H1 (cell line): ENCODE measurements around the gene LRRC8D. TPM values are rescaled to one million over a fixed set of nuclear protein-coding genes. Genes with fewer than 3 reads are reported as not detected.

ENCODE experiments used
- CTCF ChIA-PET: fragments of 300-600 bp; sonication (Branson Sonifier 250); formaldehyde crosslinking; loops from one replicate; lab custom pipeline; 2021; ENCODE audit not compliant: partially characterized antibody; lab: Charles Lee
- POLR2A ChIA-PET: fragments of 300-600 bp; sonication (Branson Sonifier 250); formaldehyde crosslinking; loops from one replicate; lab custom pipeline; 2021; ENCODE audit warnings: inconsistent platforms; ENCODE audit not compliant: partially characterized antibody; lab: Charles Lee
- DNase-seq, 2 experiments: peaks; one replicate each; pipeline versions ENCODE4 v3.0.0 to v3.0.0-alpha.2; 2010 to 2022; ENCODE audit warnings: low spot score in 2 of 2, low read depth in 1 of 2, mixed read lengths in 1 of 2
- FAIRE-seq: peaks from 2 replicates; lab custom pipeline; 2011; peaks lifted over from hg19 to GRCh38; lab: Jason Lieb, UNC
- H2AFZ ChIP-seq: 2 replicates; pipeline ENCODE4 v1.8.1; 2012; ENCODE audit warnings: low read length, inconsistent platforms
- H2AK5ac ChIP-seq: 2 replicates; pipeline ENCODE4 v1.6.1; 2013; ENCODE audit warnings: low read depth, low read length
- H2BK120ac ChIP-seq: replicated peaks from 2 replicates; pipeline ENCODE3; 2013; ENCODE audit warnings: low read depth, low read length, inconsistent platforms
- H2BK12ac ChIP-seq: 2 replicates; pipeline ENCODE4 v1.6.1; 2013; ENCODE audit warnings: low read depth, low read length
- H2BK15ac ChIP-seq: 2 replicates; pipeline ENCODE4 v1.6.1; 2013; ENCODE audit warnings: low read length
- H2BK20ac ChIP-seq: 2 replicates; pipeline ENCODE4 v1.6.1; 2013; ENCODE audit warnings: low read length
- H2BK5ac ChIP-seq: 2 replicates; pipeline ENCODE4 v1.6.1; 2013; ENCODE audit warnings: low read depth, low read length
- H3K14ac ChIP-seq: 2 replicates; pipeline ENCODE4 v1.6.1; 2013; ENCODE audit warnings: inconsistent platforms; ENCODE audit not compliant: insufficient read length
- H3K18ac ChIP-seq: 2 replicates; pipeline ENCODE4 v1.6.1; 2013; ENCODE audit warnings: low read length; ENCODE audit errors: extremely low read depth
- H3K23ac ChIP-seq: 2 replicates; pipeline ENCODE4 v1.6.1; 2013; ENCODE audit warnings: inconsistent platforms; ENCODE audit not compliant: insufficient read length
- H3K23me2 ChIP-seq: 2 replicates; pipeline ENCODE4 v1.6.1; 2013; ENCODE audit warnings: low read depth, low read length
- H3K27ac ChIP-seq: 2 replicates; pipeline ENCODE4 v1.6.1; 2011; ENCODE audit warnings: low read depth, low read length, inconsistent platforms
- H3K27me3 ChIP-seq, 4 experiments: replicated peaks in 1 of 4; 1 replicate in 1 of 4; 2 replicates in 3 of 4; pipeline versions ENCODE4 v1.6.1 to v1.8.1; 2011 to 2013; ENCODE audit warnings: low read length in 3 of 4, mild to moderate bottlenecking in 3 of 4, inconsistent platforms in 2 of 4, mixed read lengths in 2 of 4, moderate library complexity in 1 of 4; ENCODE audit not compliant: control insufficient read depth in 3 of 4, insufficient read depth in 3 of 4; ENCODE audit errors: extremely low read depth in 1 of 4
- H3K36me3 ChIP-seq, 4 experiments: 2 replicates each; pipeline versions ENCODE4 v1.6.1 to v1.8.1; 2011 to 2013; ENCODE audit warnings: mild to moderate bottlenecking in 4 of 4, low read length in 3 of 4, moderate library complexity in 2 of 4, control low read depth in 1 of 4, inconsistent platforms in 1 of 4; ENCODE audit not compliant: insufficient read depth in 4 of 4, control insufficient read depth in 2 of 4
- H3K4ac ChIP-seq: replicated peaks from 2 replicates; pipeline ENCODE3; 2013; ENCODE audit warnings: low read length, low read depth, mixed read lengths, inconsistent platforms; ENCODE audit not compliant: insufficient read length
- H3K4me1 ChIP-seq, 4 experiments: replicated peaks in 1 of 4; 1 replicate in 1 of 4; 2 replicates in 3 of 4; pipeline versions ENCODE4 v1.6.1 to v1.8.1; 2011 to 2013; ENCODE audit warnings: low read length in 3 of 4, inconsistent platforms in 2 of 4, mixed read lengths in 1 of 4; ENCODE audit not compliant: insufficient read depth in 4 of 4, control insufficient read depth in 3 of 4
- H3K4me2 ChIP-seq, 2 experiments: 2 replicates each; pipeline versions ENCODE4 v1.6.1 to v1.8.1; 2011 to 2013; ENCODE audit warnings: low read depth in 2 of 2, low read length in 2 of 2, control low read depth in 1 of 2, inconsistent platforms in 1 of 2, mild to moderate bottlenecking in 1 of 2; ENCODE audit not compliant: insufficient read depth in 1 of 2
- H3K4me3 ChIP-seq, 4 experiments: fragments of 200-600, 300-600 bp in 1 of 4; sonication (generic), shearing (Covaris generic), sonication (Bioruptor Twin) in 1 of 4; 2 replicates each; pipeline versions ENCODE4 v1.5.1 to v1.8.1; 2011 to 2016; ENCODE audit warnings: low read length in 4 of 4, low read depth in 3 of 4, control low read depth in 2 of 4, inconsistent platforms in 2 of 4, mild to moderate bottlenecking in 2 of 4, mixed read lengths in 1 of 4, moderate library complexity in 1 of 4; ENCODE audit not compliant: insufficient read depth in 2 of 4; ENCODE audit errors: extremely low read depth in 1 of 4
- H3K56ac ChIP-seq: replicated peaks from 2 replicates; pipeline ENCODE3; 2013; ENCODE audit warnings: low read depth, mild to moderate bottlenecking, mixed read lengths, low read length, inconsistent platforms; ENCODE audit not compliant: insufficient read length
- H3K79me1 ChIP-seq: 2 replicates; pipeline ENCODE4 v1.6.1; 2013; ENCODE audit warnings: low read depth, low read length, control low read depth
- H3K79me2 ChIP-seq, 2 experiments: 2 replicates each; pipeline versions ENCODE4 v1.6.1 to v1.8.1; 2012 to 2013; ENCODE audit warnings: low read length in 2 of 2, mild to moderate bottlenecking in 2 of 2, inconsistent platforms in 1 of 2; ENCODE audit not compliant: insufficient read depth in 2 of 2, control insufficient read depth in 1 of 2
- H3K9ac ChIP-seq, 4 experiments: replicated peaks in 1 of 4; 1 replicate in 1 of 4; 2 replicates in 3 of 4; pipeline versions ENCODE4 v1.6.1 to v1.8.1; 2011 to 2013; ENCODE audit warnings: low read depth in 3 of 4, low read length in 3 of 4, control low read depth in 2 of 4, mild to moderate bottlenecking in 2 of 4, moderate library complexity in 2 of 4, inconsistent platforms in 1 of 4; ENCODE audit errors: extremely low read depth in 1 of 4
- H3K9me3 ChIP-seq, 2 experiments: 2 replicates each; pipeline versions ENCODE4 v1.6.1 to v1.8.1; 2012 to 2013; ENCODE audit warnings: mild to moderate bottlenecking in 2 of 2, moderate library complexity in 2 of 2, control low read depth in 1 of 2, inconsistent platforms in 1 of 2, low read depth in 1 of 2, low read length in 1 of 2, mixed read lengths in 1 of 2; ENCODE audit not compliant: insufficient read depth in 2 of 2
- H4K20me1 ChIP-seq, 2 experiments: replicated peaks in 1 of 2; 2 replicates each; pipeline versions ENCODE3 to v1.8.1; 2011 to 2013; ENCODE audit warnings: inconsistent platforms in 2 of 2, low read length in 2 of 2, mild to moderate bottlenecking in 1 of 2; ENCODE audit not compliant: insufficient read depth in 2 of 2, control insufficient read depth in 1 of 2
- H4K5ac ChIP-seq: 2 replicates; pipeline ENCODE4 v1.6.1; 2013; ENCODE audit warnings: low read length, low read depth, mixed read lengths, inconsistent platforms; ENCODE audit not compliant: insufficient read length
- H4K8ac ChIP-seq: 2 replicates; pipeline ENCODE4 v1.8.0; 2013; ENCODE audit warnings: mild to moderate bottlenecking, moderate library complexity, low read length, inconsistent platforms; ENCODE audit not compliant: insufficient read depth; ENCODE audit errors: extremely low read depth
- H4K91ac ChIP-seq: replicated peaks from 2 replicates; pipeline ENCODE3; 2013; ENCODE audit warnings: low read length, mixed read lengths, inconsistent platforms; ENCODE audit not compliant: insufficient read length
- CTBP2 ChIP-seq: IDR thresholded peaks from 2 replicates; pipeline ENCODE4 v1.7.0; 2011; ENCODE audit warnings: borderline replicate concordance, mild to moderate bottlenecking, moderate library complexity, mixed read lengths, low read length; ENCODE audit not compliant: insufficient read depth, insufficient read length
- GABPA ChIP-seq: IDR thresholded peaks from 2 replicates; pipeline ENCODE4 v1.6.1; 2011; ENCODE audit warnings: mild to moderate bottlenecking, low read length, moderate library complexity, borderline replicate concordance; ENCODE audit not compliant: insufficient read depth
- RAD21 ChIP-seq, 2 experiments: IDR thresholded peaks in 1 of 2; conservative IDR thresholded peaks in 1 of 2; 2 replicates each; pipeline ENCODE4 v1.6.1; 2011; ENCODE audit warnings: low read depth in 2 of 2, low read length in 2 of 2, improper control_type of control experiment in 1 of 2, inconsistent platforms in 1 of 2, mild to moderate bottlenecking in 1 of 2, moderate library complexity in 1 of 2
- WGBS, 2 experiments: shearing (Covaris generic) in 1 of 2; methylation state at CpG; one replicate each; pipeline versions ENCODE4 v1.1.6 to v1.1.7; 2013 to 2015; ENCODE audit warnings: low lambda C conversion rate in 2 of 2, mixed read lengths in 2 of 2, inconsistent platforms in 1 of 2, low coverage in 1 of 2, missing lambda C conversion rate in 1 of 2; ENCODE audit not compliant: insufficient replicate concordance in 2 of 2, insufficient coverage in 1 of 2, insufficient read length in 1 of 2; ENCODE audit errors: extremely low coverage in 1 of 2, missing lambda C conversion rate in 1 of 2; 5-methylcytosine and 5-hydroxymethylcytosine counted together
- polyA plus RNA-seq, 7 experiments: library from polyadenylated mRNA; depleted of rRNA in 3 of 7; stranded (reverse) in 5 of 7; unstranded in 2 of 7; fragments of >200 nt in 5 of 7; fragments of 200-250 nt in 2 of 7; gene quantifications; 1 replicate in 5 of 7; 2 replicates in 1 of 7; 4 replicates in 1 of 7; pipeline versions ENCODE4 v1.2.1 to v1.2.3, GENCODE V29; 2011 to 2013; ENCODE audit warnings: missing spikeins in 2 of 7, mixed read lengths in 2 of 7
- total RNA-seq: library from RNA; stranded (reverse); fragmentation: NEBNext Ultra II Directional; extraction: Animal tissue kit (Norgen Biotek cat#: 25700); gene quantifications from 2 replicates; pipeline ENCODE4 v1.2.1, GENCODE V29; 2021

The LRRC8D gene
- total and polyA plus RNA-seq, 2 of the 8 experiments (the other 6 are each of a cell fraction or from before 2014, with no cell fraction given), result 42.0 to 58.5 TPM

DNA sequence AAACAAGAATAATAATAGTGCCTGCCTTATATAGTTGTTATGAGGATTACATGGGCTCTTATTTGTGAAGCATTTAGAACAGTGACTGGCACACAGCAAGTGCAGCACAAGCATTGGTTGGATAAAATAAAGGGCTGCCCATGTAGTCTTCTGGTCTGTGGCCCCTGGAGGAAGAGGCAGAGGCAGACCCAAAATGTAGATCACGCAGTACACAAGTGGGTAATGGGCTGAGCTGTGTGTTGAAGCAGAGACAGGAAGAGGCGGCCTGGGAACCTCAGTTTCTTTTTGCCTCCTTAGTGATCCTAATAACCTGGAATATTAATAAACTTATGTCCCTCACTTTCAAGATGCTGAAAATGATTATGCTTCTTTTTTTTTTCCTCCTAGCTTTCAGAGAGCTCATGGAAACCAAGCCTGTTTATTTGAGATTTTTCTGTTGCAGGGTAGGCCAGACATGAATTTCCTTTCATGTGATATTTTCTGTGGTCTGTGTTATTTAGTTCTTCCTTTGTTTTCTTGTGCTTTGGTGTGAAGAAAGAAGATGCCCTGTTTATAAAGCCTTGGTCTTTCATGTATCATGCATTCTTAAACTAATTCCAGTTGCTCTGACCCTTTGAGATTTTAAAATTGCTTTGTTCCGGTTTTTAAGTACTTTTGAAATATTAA, 42.5 kb downstream of the LRRC8D start:
- POLR2A ChIA-PET, result interaction anchor here (1.0 to 1.7 kb wide), 2 partner anchors 20 to 91 kb away, joined by 4 to 6 read pairs; no protein-coding TSS in a partner anchor
- no peak overlapping the region for H3K4me2 ChIP-seq
- no peak overlapping the region for H2BK20ac ChIP-seq
- H3K9me3 ChIP-seq, result no peaks in the 10 kb centered on the region
- no peak overlapping the region for H2BK15ac ChIP-seq
- no peak overlapping the region for H4K5ac ChIP-seq
- H3K18ac ChIP-seq, result no peak overlapping the region
- H3K4ac ChIP-seq, result no peak overlapping the region
- CTCF ChIA-PET, result interaction anchor here (0.6 to 1.8 kb wide), 5 partner anchors 17 to 46 kb away, joined by 3 to 5 read pairs (median 4); no protein-coding TSS in a partner anchor
- H2BK5ac ChIP-seq, result no peak overlapping the region
- TF ChIP-seq GABPA (no peak), RAD21 (IDR thresholded peaks at IDR 0.05 in 1 of 2, conservative IDR thresholded peaks at IDR 0.05 in 1 of 2; ENCODE audit: low read depth in 2 of 2, low read length in 2 of 2) (no peak), CTBP2 (no peak)
- DNase-seq (no peak), FAIRE-seq (no peak)
- no peak overlapping the region for H3K9ac ChIP-seq
- H3K36me3 ChIP-seq, result peaks cover 0 to 5% (median 1%) of the 10 kb centered on the region in 4 experiments; a peak in 3 of 8 replicates
- H3K14ac ChIP-seq, result no peak overlapping the region
- H3K4me1 ChIP-seq, result peaks cover 0 to 7% (median 2%) of the 10 kb centered on the region in 4 experiments; a peak in 2 of 7 replicates
- no peaks in the 10 kb centered on the region for H3K27me3 ChIP-seq
- H3K79me1 ChIP-seq, result peaks cover 3% of the 10 kb centered on the region; the same call in 1 of the 2 replicates
- WGBS, 2 experiments, result 91% methylated on average over 3 of the region's 3 CpGs; no CpG with 5 or more reads in 1 of the 2 experiments
- no peaks in the 10 kb centered on the region for H3K23me2 ChIP-seq
- no peak overlapping the region for H3K56ac ChIP-seq
- no peak overlapping the region for H2AFZ ChIP-seq
- no peak overlapping the region for H4K91ac ChIP-seq
- H3K23ac ChIP-seq, result no peak overlapping the region
- no peak overlapping the region for H2AK5ac ChIP-seq
- no peak overlapping the region for H3K27ac ChIP-seq
- peaks cover 0 to 5% of the 10 kb centered on the region in 2 experiments for H4K20me1 ChIP-seq
- no peak overlapping the region for H2BK12ac ChIP-seq
- H3K4me3 ChIP-seq, result no peak overlapping the region
- no peak overlapping the region for H2BK120ac ChIP-seq
- H4K8ac ChIP-seq, result no peak overlapping the region
- peaks cover 0 to 11% of the 10 kb centered on the region in 2 experiments; a peak in 1 of 4 replicates for H3K79me2 ChIP-seq
